H9 (cell line): ENCODE data around the gene LRRC27. TPM values are rescaled to one million over a fixed set of nuclear protein-coding genes. Genes with fewer than 3 reads are reported as not detected.
A peak's percentile ranks its signal among the peaks of the same experiment; 100 is the strongest.

Experiments used
- DNase-seq: peaks from one replicate; pipeline ENCODE4 v3.0.0-alpha.2; 2017
- H2AFZ ChIP-seq: one replicate; pipeline ENCODE4 v1.6.1; 2013; ENCODE audit warnings: mild to moderate bottlenecking, low read length, control low read depth, moderate library complexity
- H2AK5ac ChIP-seq: 2 replicates; pipeline ENCODE4 v1.6.1; 2013; ENCODE audit warnings: low read length, control low read depth, mixed read lengths; ENCODE audit not compliant: insufficient read length
- H2BK120ac ChIP-seq: one replicate; pipeline ENCODE4 v1.6.1; 2013; ENCODE audit warnings: low read depth, mild to moderate bottlenecking, low read length, control low read depth, inconsistent platforms; ENCODE audit not compliant: poor library complexity, severe bottlenecking
- H2BK12ac ChIP-seq: 2 replicates; pipeline ENCODE4 v1.6.1; 2013; ENCODE audit warnings: low read length, control low read depth, mixed read lengths, low read depth; ENCODE audit not compliant: insufficient read length
- H2BK15ac ChIP-seq: 2 replicates; pipeline ENCODE4 v1.6.1; 2013; ENCODE audit warnings: low read depth, low read length, control low read depth
- H2BK20ac ChIP-seq: one replicate; pipeline ENCODE4 v1.6.1; 2013; ENCODE audit warnings: low read depth, mild to moderate bottlenecking, low read length, control low read depth, inconsistent platforms; ENCODE audit not compliant: poor library complexity, severe bottlenecking
- H2BK5ac ChIP-seq: 2 replicates; pipeline ENCODE4 v1.6.1; 2013; ENCODE audit warnings: low read length, control low read depth, mixed read lengths; ENCODE audit not compliant: insufficient read length
- H3K14ac ChIP-seq: 2 replicates; pipeline ENCODE4 v1.6.1; 2013; ENCODE audit warnings: low read length, control low read depth; ENCODE audit not compliant: insufficient read depth
- H3K18ac ChIP-seq: 2 replicates; pipeline ENCODE4 v1.6.1; 2013; ENCODE audit warnings: low read depth, mild to moderate bottlenecking, mixed read lengths, low read length, control low read depth; ENCODE audit not compliant: insufficient read length
- H3K23ac ChIP-seq: 2 replicates; pipeline ENCODE4 v1.6.1; 2013; ENCODE audit warnings: low read length, control low read depth, mixed read lengths, low read depth; ENCODE audit not compliant: insufficient read length
- H3K23me2 ChIP-seq: 2 replicates; pipeline ENCODE4 v1.6.1; 2013; ENCODE audit warnings: low read depth, mild to moderate bottlenecking, mixed read lengths, low read length, control low read depth; ENCODE audit not compliant: insufficient read length, poor library complexity, severe bottlenecking
- H3K27ac ChIP-seq: 2 replicates; pipeline ENCODE4 v1.5.1; 2013; ENCODE audit warnings: low read length, control low read depth, mixed read lengths, low read depth; ENCODE audit not compliant: insufficient read length
- H3K27me3 ChIP-seq: 2 replicates; pipeline ENCODE4 v1.6.1; 2013; ENCODE audit warnings: low read length, control low read depth, inconsistent platforms; ENCODE audit not compliant: insufficient read depth
- H3K4ac ChIP-seq: 2 replicates; pipeline ENCODE4 v1.6.1; 2013; ENCODE audit warnings: low read depth, mild to moderate bottlenecking, control low read depth, inconsistent platforms, low read length, moderate library complexity
- H3K4me1 ChIP-seq: 2 replicates; pipeline ENCODE4 v1.6.1; 2013; ENCODE audit warnings: low read length, control low read depth, inconsistent platforms; ENCODE audit not compliant: insufficient read depth
- H3K4me2 ChIP-seq: 2 replicates; pipeline ENCODE4 v1.6.1; 2013; ENCODE audit warnings: low read length, control low read depth, mixed read lengths; ENCODE audit not compliant: insufficient read length, insufficient read depth
- H3K56ac ChIP-seq: 2 replicates; pipeline ENCODE4 v1.6.1; 2013; ENCODE audit warnings: low read depth, mild to moderate bottlenecking, mixed read lengths, low read length, control low read depth; ENCODE audit not compliant: insufficient read length
- H3K79me1 ChIP-seq: 2 replicates; pipeline ENCODE4 v1.6.1; 2013; ENCODE audit warnings: low read depth, mild to moderate bottlenecking, moderate library complexity, low read length, control low read depth, inconsistent platforms; ENCODE audit not compliant: insufficient read depth, poor library complexity, severe bottlenecking
- H3K79me2 ChIP-seq: 2 replicates; pipeline ENCODE4 v1.6.1; 2013; ENCODE audit warnings: low read length, control low read depth, inconsistent platforms; ENCODE audit not compliant: insufficient read depth
- H3K9ac ChIP-seq: 2 replicates; pipeline ENCODE4 v1.6.1; 2013; ENCODE audit warnings: low read length, control low read depth, mixed read lengths; ENCODE audit not compliant: insufficient read length; ENCODE audit errors: extremely low read depth
- H3K9me3 ChIP-seq: one replicate; pipeline ENCODE4 v1.6.1; 2013; ENCODE audit warnings: low read depth, low read length, inconsistent platforms; ENCODE audit not compliant: control insufficient read depth
- H3T11ph ChIP-seq: one replicate; pipeline ENCODE4 v1.6.1; 2013; ENCODE audit warnings: mild to moderate bottlenecking, low read length, control low read depth, inconsistent platforms
- H4K20me1 ChIP-seq: one replicate; pipeline ENCODE4 v1.6.1; 2013; ENCODE audit not compliant: control insufficient read depth, insufficient read length, insufficient read depth
- H4K5ac ChIP-seq: 2 replicates; pipeline ENCODE4 v1.6.1; 2013; ENCODE audit warnings: low read depth, mild to moderate bottlenecking, mixed read lengths, low read length, control low read depth; ENCODE audit not compliant: insufficient read length
- H4K8ac ChIP-seq: replicated peaks from 2 replicates; pipeline ENCODE4 v1.6.1; 2013; ENCODE audit warnings: low read length, control low read depth, mixed read lengths, low read depth; ENCODE audit not compliant: insufficient read length
- H4K91ac ChIP-seq: 2 replicates; pipeline ENCODE4 v1.6.1; 2013; ENCODE audit warnings: low read depth, mild to moderate bottlenecking, moderate library complexity, mixed read lengths, low read length, control low read depth; ENCODE audit not compliant: insufficient read length
- H3K27ac Mint-ChIP-seq, 3 experiments: 2 replicates in 2 of 3; 3 replicates in 1 of 3; pipeline ENCODE4 v1.8.0; 2020 to 2021; ENCODE audit warnings: mixed read lengths in 3 of 3, mild to moderate bottlenecking in 1 of 3, moderate library complexity in 1 of 3
- H3K27me3 Mint-ChIP-seq: 2 replicates; pipeline ENCODE4 v1.8.0; 2021; ENCODE audit warnings: low read depth, mild to moderate bottlenecking, moderate library complexity, mixed read lengths
- H3K36me3 Mint-ChIP-seq, 3 experiments: 2 replicates in 2 of 3; 3 replicates in 1 of 3; pipeline ENCODE4 v1.8.0; 2020 to 2021; ENCODE audit warnings: low read depth in 3 of 3, mixed read lengths in 3 of 3; ENCODE audit not compliant: insufficient read depth in 1 of 3
- H3K4me1 Mint-ChIP-seq, 2 experiments: 2 replicates each; pipeline ENCODE4 v1.8.0; 2020; ENCODE audit warnings: mixed read lengths in 2 of 2
- H3K4me3 Mint-ChIP-seq, 2 experiments: 2 replicates in 1 of 2; 3 replicates in 1 of 2; pipeline ENCODE4 v1.8.0; 2020 to 2021; ENCODE audit warnings: mild to moderate bottlenecking in 2 of 2, mixed read lengths in 2 of 2, moderate library complexity in 1 of 2
- H3K9me3 Mint-ChIP-seq, 2 experiments: 2 replicates in 1 of 2; 3 replicates in 1 of 2; pipeline ENCODE4 v1.8.0; 2020; ENCODE audit warnings: mild to moderate bottlenecking in 2 of 2, mixed read lengths in 2 of 2, moderate library complexity in 1 of 2
- CTCF ChIP-seq: fragments of 200-600 bp; sonication (generic); conservative IDR thresholded peaks from 3 replicates; pipeline ENCODE4 v1.8.0; 2021; ENCODE audit warnings: antibody characterized with exemption, mild to moderate bottlenecking
- WGBS: extraction: QIAGEN DNeasy Blood & Tissue Kit; methylation state at CpG from one replicate; pipeline ENCODE4 v1.1.7; 2013; ENCODE audit warnings: missing lambda C conversion rate, low lambda C conversion rate, mixed read lengths; ENCODE audit not compliant: insufficient read length; ENCODE audit errors: extremely low coverage; 5-methylcytosine and 5-hydroxymethylcytosine counted together
- total RNA-seq: library from RNA; stranded (reverse); gene quantifications from 2 replicates; pipeline ENCODE4 v1.2.1, GENCODE V29; 2021

Gene LRRC27
- total RNA-seq, 1 experiment from 2014 or later, result 2.7 TPM

GRCh38 chr10:132283604-132284382 is 48.2 kb upstream of the LRRC27 start:
- no peak overlapping the region for H3K4me3 Mint-ChIP-seq
- H4K5ac ChIP-seq, result no peak overlapping the region
- peaks cover 6% of the 10 kb centered on the region for H3K27me3 Mint-ChIP-seq
- no peaks in the 10 kb centered on the region for H3K23me2 ChIP-seq
- H3K27ac ChIP-seq, result no peak overlapping the region
- peak overlapping the region in 1 of 3 experiments; percentile 66; a peak in 1 of 7 replicates for H3K27ac Mint-ChIP-seq
- H3K18ac ChIP-seq, result no peak overlapping the region
- H3K4me2 ChIP-seq, result no peak overlapping the region
- H2AFZ ChIP-seq, result no peak overlapping the region
- no peaks in the 10 kb centered on the region for H3K79me1 ChIP-seq
- H2BK5ac ChIP-seq, result no peak overlapping the region
- H2BK120ac ChIP-seq, result no peak overlapping the region
- no peak overlapping the region for H3T11ph ChIP-seq
- H2BK20ac ChIP-seq, result no peak overlapping the region
- DNase-seq, result no peak
- peaks cover 0 to 5% of the 10 kb centered on the region in 2 experiments; a peak in 2 of 5 replicates for H3K9me3 Mint-ChIP-seq
- no peak overlapping the region for H3K9ac ChIP-seq
- no peak overlapping the region for H3K4ac ChIP-seq
- peaks cover 2% of the 10 kb centered on the region for H4K20me1 ChIP-seq
- no peaks in the 10 kb centered on the region; the same call in 1 of the 2 replicates for H3K79me2 ChIP-seq
- no peaks in the 10 kb centered on the region for H3K4me1 ChIP-seq
- no peak for TF ChIP-seq CTCF
- no peak overlapping the region for H4K91ac ChIP-seq
- no peak overlapping the region; the same call in 1 of the 2 replicates for H3K14ac ChIP-seq
- H3K36me3 Mint-ChIP-seq, result no peaks in the 10 kb centered on the region; a peak in 1 of 7 replicates
- H3K27me3 ChIP-seq, result no peaks in the 10 kb centered on the region
- H3K56ac ChIP-seq, result no peak overlapping the region
- no peak overlapping the region for H2BK15ac ChIP-seq
- H4K8ac ChIP-seq, result no peak overlapping the region
- no peak overlapping the region for H3K23ac ChIP-seq
- H3K9me3 ChIP-seq, result no peaks in the 10 kb centered on the region
- H3K4me1 Mint-ChIP-seq, result peaks cover 4 to 7% of the 10 kb centered on the region in 2 experiments
- H2AK5ac ChIP-seq, result no peak overlapping the region
- WGBS, result no CpG with 5 or more reads among the region's 24 CpGs
- no peak overlapping the region for H2BK12ac ChIP-seq
